ENCODE results near the gene ACOXL. TPM values are rescaled to one million over a fixed set of nuclear protein-coding genes. Genes with fewer than 3 reads are reported as not detected.

The ACOXL gene
- polyA plus RNA-seq, 4 donors, result 0.45 to 0.93 (median 0.73) TPM

- no peak for DNase-seq (ENCODE audit: low read depth in 4 of 4, low spot score in 3 of 4)
Observed at GRCh38 chr2:111167863-111168162, 435.4 kb downstream of the ACOXL start.

Other genes with a start within 250 kb of the ACOXL start
- gene RGPD6, start 155.4 kb upstream of the ACOXL start, polyA plus RNA-seq (ENCODE audit: insufficient read length in 4 of 4), result 10 to 100 TPM; 29.3 to 44.1 (median 34.2) TPM
- gene BUB1, start 54.5 kb upstream of the ACOXL start, polyA plus RNA-seq (ENCODE audit: insufficient read length in 4 of 4), result 10 to 100 TPM; 21.3 to 24.3 (median 23.0) TPM